CD14-positive monocyte (primary cell): Measurements from ENCODE around the gene CC2D1A. TPM values are rescaled to one million over a fixed set of nuclear protein-coding genes. Genes with fewer than 3 reads are reported as not detected.

ENCODE experiments used
- DNase-seq, 3 donors: peaks; one replicate each; pipeline ENCODE4 v3.0.0-alpha.2; 2011 to 2022
- H2AFZ ChIP-seq: 2 replicates; pipeline ENCODE4 v1.6.0; 2012; ENCODE audit warnings: mild to moderate bottlenecking, low read depth, low read length, inconsistent platforms; ENCODE audit not compliant: insufficient read depth, poor library complexity, severe bottlenecking
- H3K27ac ChIP-seq, 2 donors: 1 replicate in 1 of 2; 2 replicates in 1 of 2; pipeline ENCODE4 v1.5.1; 2012 to 2013; ENCODE audit warnings: low read length in 2 of 2, control low read depth in 1 of 2, inconsistent platforms in 1 of 2, low read depth in 1 of 2, mild to moderate bottlenecking in 1 of 2
- H3K27me3 ChIP-seq, 2 donors: one replicate each; pipeline versions ENCODE4 v1.6.0 to v1.6.1; 2011 to 2013; ENCODE audit warnings: low read length in 2 of 2; ENCODE audit not compliant: control insufficient read depth in 2 of 2, insufficient read depth in 2 of 2
- H3K36me3 ChIP-seq, 2 donors: replicated peaks in 1 of 2; 1 replicate in 1 of 2; 2 replicates in 1 of 2; pipeline versions ENCODE4 v1.5.1 to v1.6.1; 2012 to 2013; ENCODE audit warnings: low read length in 2 of 2, control low read depth in 1 of 2, inconsistent platforms in 1 of 2, mild to moderate bottlenecking in 1 of 2; ENCODE audit not compliant: insufficient read depth in 2 of 2, control insufficient read depth in 1 of 2
- H3K4me1 ChIP-seq, 2 donors: 1 replicate in 1 of 2; 2 replicates in 1 of 2; pipeline versions ENCODE4 v1.5.1 to v1.6.1; 2012 to 2013; ENCODE audit warnings: low read length in 2 of 2, control low read depth in 1 of 2, inconsistent platforms in 1 of 2, mild to moderate bottlenecking in 1 of 2, moderate library complexity in 1 of 2; ENCODE audit not compliant: insufficient read depth in 2 of 2, control insufficient read depth in 1 of 2
- H3K4me2 ChIP-seq: replicated peaks from 2 replicates; pipeline ENCODE3; 2012; ENCODE audit warnings: low read length, moderate library complexity, mild to moderate bottlenecking; ENCODE audit not compliant: poor library complexity, severe bottlenecking; ENCODE audit errors: extremely low read depth
- H3K4me3 ChIP-seq, 3 experiments: fragments of 200-600 bp in 1 of 3; sonication (generic) in 1 of 3; replicated peaks in 1 of 3; 1 replicate in 2 of 3; 2 replicates in 1 of 3; pipeline ENCODE4 v1.5.1; 2011 to 2013; ENCODE audit warnings: low read length in 3 of 3, mild to moderate bottlenecking in 3 of 3, control low read depth in 2 of 3, low read depth in 2 of 3, inconsistent platforms in 1 of 3, moderate library complexity in 1 of 3
- H3K79me2 ChIP-seq: 2 replicates; pipeline ENCODE4 v1.6.0; 2012; ENCODE audit warnings: mild to moderate bottlenecking, control low read depth, inconsistent platforms, low read length, moderate library complexity; ENCODE audit not compliant: insufficient read depth
- H3K9ac ChIP-seq: 2 replicates; pipeline ENCODE4 v1.6.0; 2017; ENCODE audit warnings: low read length, mild to moderate bottlenecking; ENCODE audit not compliant: insufficient read depth, poor library complexity, severe bottlenecking
- H3K9me3 ChIP-seq, 2 donors: replicated peaks in 1 of 2; 1 replicate in 1 of 2; 2 replicates in 1 of 2; pipeline versions ENCODE4 v1.5.1 to v1.6.1; 2012 to 2013; ENCODE audit warnings: low read length in 2 of 2, control low read depth in 1 of 2; ENCODE audit not compliant: control insufficient read depth in 1 of 2, insufficient read depth in 1 of 2
- H4K20me1 ChIP-seq: 2 replicates; pipeline ENCODE4 v1.6.0; 2012; ENCODE audit warnings: mild to moderate bottlenecking, low read length, control low read depth, moderate library complexity; ENCODE audit not compliant: insufficient read depth
- H3K27ac Mint-ChIP-seq, 7 donors: one replicate each; pipeline ENCODE4 v1.8.0; 2020; ENCODE audit warnings: mild to moderate bottlenecking in 7 of 7, mixed read lengths in 7 of 7, moderate library complexity in 6 of 7, inconsistent platforms in 2 of 7
- H3K27me3 Mint-ChIP-seq, 3 donors: one replicate each; pipeline ENCODE4 v1.8.0; 2021 to 2022; ENCODE audit warnings: low read depth in 3 of 3, mild to moderate bottlenecking in 3 of 3, mixed read lengths in 3 of 3, moderate library complexity in 3 of 3, inconsistent platforms in 1 of 3
- H3K36me3 Mint-ChIP-seq, 2 donors: one replicate each; pipeline ENCODE4 v1.8.0; 2020; ENCODE audit warnings: mixed read lengths in 2 of 2, inconsistent platforms in 1 of 2, mild to moderate bottlenecking in 1 of 2
- H3K4me1 Mint-ChIP-seq: one replicate; pipeline ENCODE4 v1.8.0; 2020; ENCODE audit warnings: mild to moderate bottlenecking, mixed read lengths
- H3K4me3 Mint-ChIP-seq, 2 donors: one replicate each; pipeline ENCODE4 v1.8.0; 2020; ENCODE audit warnings: mild to moderate bottlenecking in 2 of 2, mixed read lengths in 2 of 2, moderate library complexity in 1 of 2
- H3K9me3 Mint-ChIP-seq, 7 donors: one replicate each; pipeline ENCODE4 v1.8.0; 2020 to 2022; ENCODE audit warnings: mixed read lengths in 7 of 7, mild to moderate bottlenecking in 6 of 7, moderate library complexity in 6 of 7, inconsistent platforms in 2 of 7
- CTCF ChIP-seq: fragments of 200-600 bp; IDR thresholded peaks from one replicate; pipeline ENCODE4 v1.8.0; 2022; ENCODE audit warnings: antibody characterized with exemption, mild to moderate bottlenecking
- WGBS: methylation state at CpG from one replicate; pipeline ENCODE4 v1.1.5; 2013; ENCODE audit warnings: missing lambda C conversion rate; ENCODE audit not compliant: insufficient coverage; 5-methylcytosine and 5-hydroxymethylcytosine counted together
- intact Hi-C, 2 donors: fragments of 100-400 bp; cut with micrococcal nuclease; formaldehyde crosslinking; loops; one replicate each; pipeline versions ENCODE4 v1.15.0 to v1.15.1; 2023
- polyA plus RNA-seq, 3 donors: library from polyadenylated mRNA; depleted of rRNA in 1 of 3; unstranded in 2 of 3; stranded (reverse) in 1 of 3; fragments of 300-500 nt in 2 of 3; fragments of >200 nt in 1 of 3; fragmentation: Illumina TruSeq in 2 of 3; gene quantifications; 1 replicate in 2 of 3; 2 replicates in 1 of 3; pipeline ENCODE4 v1.2.3, GENCODE V29; 2012 to 2021

The CC2D1A gene
- polyA plus RNA-seq, 3 donors = 4.6 to 27.0 (median 6.2) TPM

DNA sequence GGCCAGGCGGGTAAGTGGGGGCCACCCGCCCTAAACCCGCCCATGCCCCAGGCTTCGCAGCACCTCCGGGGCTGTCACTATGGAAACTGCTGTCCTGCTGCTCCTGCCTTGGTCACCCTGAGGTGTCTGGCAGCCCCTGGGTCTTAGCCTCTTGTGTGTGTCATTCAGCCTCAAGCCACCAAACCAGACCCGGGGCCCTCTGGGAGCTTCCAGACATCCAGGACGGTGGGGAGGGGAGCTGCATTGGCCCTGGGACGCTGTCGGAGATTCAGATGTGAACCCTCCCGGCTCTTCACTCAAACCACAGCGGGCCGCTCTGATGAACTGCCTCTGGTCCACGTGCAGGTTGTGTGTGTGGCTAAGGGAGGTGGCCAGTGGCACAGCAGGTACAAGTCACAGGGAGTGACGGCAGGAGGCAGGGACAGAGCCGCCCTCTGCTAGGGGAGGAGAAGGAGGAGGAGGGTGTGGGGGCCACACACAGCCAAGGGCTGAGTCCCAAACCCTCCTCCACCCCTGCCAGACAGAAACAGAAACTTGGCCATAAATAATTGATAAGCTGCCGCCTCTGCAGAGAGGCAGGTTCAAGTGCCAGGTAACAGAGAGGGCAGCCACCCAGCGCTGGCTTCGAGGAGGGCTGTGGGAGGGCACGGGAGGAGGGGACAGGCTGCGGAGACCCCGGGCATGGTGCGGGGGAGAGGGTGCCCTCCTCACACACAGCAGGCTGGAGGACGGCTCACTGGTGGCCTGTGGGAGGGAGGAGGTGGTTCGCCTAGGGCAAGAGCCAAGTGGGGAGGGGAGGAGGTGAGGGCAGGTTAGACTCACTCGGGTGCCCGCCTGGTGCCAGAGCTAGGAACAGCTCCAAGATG is 21.0 kb upstream of the CC2D1A start:
- H4K20me1 ChIP-seq = no peaks in the 10 kb centered on the region
- intact Hi-C loops = loop anchor here (5.0 to 10.0 kb wide), 4 partner anchors 160 to 460 kb away; partner anchors contain the start of genes ASF1B (in 1 of the 2) and MISP3 (in 1 of the 2)
- H3K4me3 Mint-ChIP-seq = no peak overlapping the region
- H3K79me2 ChIP-seq = no peaks in the 10 kb centered on the region
- peaks cover 0 to 16% of the 10 kb centered on the region in 2 donors for H3K27me3 ChIP-seq
- WGBS = 98% methylated on average over 16 of the region's 26 CpGs
- H3K27ac Mint-ChIP-seq = no peak overlapping the region
- H3K4me3 ChIP-seq = no peak overlapping the region
- no peaks in the 10 kb centered on the region for H3K36me3 Mint-ChIP-seq
- peaks cover 28% of the 10 kb centered on the region in 2 donors for H3K4me1 ChIP-seq
- peaks cover 24% of the 10 kb centered on the region for H3K4me1 Mint-ChIP-seq
- no peak for DNase-seq
- H3K9ac ChIP-seq = no peak overlapping the region
- H2AFZ ChIP-seq = no peak overlapping the region
- no peak for TF ChIP-seq CTCF
- H3K27me3 Mint-ChIP-seq = peaks cover 10 to 30% (median 20%) of the 10 kb centered on the region in 3 donors
- no peak overlapping the region for H3K27ac ChIP-seq
- H3K4me2 ChIP-seq = no peak overlapping the region
- H3K9me3 ChIP-seq = no peaks in the 10 kb centered on the region
- peaks cover 0 to 4% (median 0%) of the 10 kb centered on the region in 7 donors for H3K9me3 Mint-ChIP-seq
- H3K36me3 ChIP-seq = no peaks in the 10 kb centered on the region

- no peak overlapping the region for H3K27ac ChIP-seq
- DNase-seq = no peak
- no peaks in the 10 kb centered on the region for H3K36me3 ChIP-seq
- no peak for TF ChIP-seq CTCF
- H3K4me1 ChIP-seq = peaks cover 20 to 21% of the 10 kb centered on the region in 2 donors
- H3K9me3 ChIP-seq = no peaks in the 10 kb centered on the region
- intact Hi-C loops = loop anchor here (10.0 kb wide), 2 partner anchors 159 to 459 kb away; no protein-coding TSS in a partner anchor
- H3K4me3 Mint-ChIP-seq = no peak overlapping the region
- no peaks in the 10 kb centered on the region for H3K36me3 Mint-ChIP-seq
- no peak overlapping the region for H3K27ac Mint-ChIP-seq
- no peak overlapping the region for H3K4me3 ChIP-seq
- H3K4me2 ChIP-seq = no peak overlapping the region
- H3K9me3 Mint-ChIP-seq = peaks cover 0 to 3% (median 0%) of the 10 kb centered on the region in 7 donors
- peaks cover 10 to 25% (median 16%) of the 10 kb centered on the region in 3 donors for H3K27me3 Mint-ChIP-seq
- H3K9ac ChIP-seq = no peak overlapping the region
- no peaks in the 10 kb centered on the region for H4K20me1 ChIP-seq
- WGBS = 36% methylated on average over 18 of the region's 20 CpGs
- peaks cover 17% of the 10 kb centered on the region for H3K4me1 Mint-ChIP-seq
- H3K79me2 ChIP-seq = no peaks in the 10 kb centered on the region
- H3K27me3 ChIP-seq = peaks cover 0 to 15% of the 10 kb centered on the region in 2 donors
- no peak overlapping the region for H2AFZ ChIP-seq
These were observed 20.1 kb upstream of the CC2D1A start for GRCh38 chr19:13885826-13886365.
